ENCODE measurements around the gene NUMBL.

The NUMBL gene

DNA sequence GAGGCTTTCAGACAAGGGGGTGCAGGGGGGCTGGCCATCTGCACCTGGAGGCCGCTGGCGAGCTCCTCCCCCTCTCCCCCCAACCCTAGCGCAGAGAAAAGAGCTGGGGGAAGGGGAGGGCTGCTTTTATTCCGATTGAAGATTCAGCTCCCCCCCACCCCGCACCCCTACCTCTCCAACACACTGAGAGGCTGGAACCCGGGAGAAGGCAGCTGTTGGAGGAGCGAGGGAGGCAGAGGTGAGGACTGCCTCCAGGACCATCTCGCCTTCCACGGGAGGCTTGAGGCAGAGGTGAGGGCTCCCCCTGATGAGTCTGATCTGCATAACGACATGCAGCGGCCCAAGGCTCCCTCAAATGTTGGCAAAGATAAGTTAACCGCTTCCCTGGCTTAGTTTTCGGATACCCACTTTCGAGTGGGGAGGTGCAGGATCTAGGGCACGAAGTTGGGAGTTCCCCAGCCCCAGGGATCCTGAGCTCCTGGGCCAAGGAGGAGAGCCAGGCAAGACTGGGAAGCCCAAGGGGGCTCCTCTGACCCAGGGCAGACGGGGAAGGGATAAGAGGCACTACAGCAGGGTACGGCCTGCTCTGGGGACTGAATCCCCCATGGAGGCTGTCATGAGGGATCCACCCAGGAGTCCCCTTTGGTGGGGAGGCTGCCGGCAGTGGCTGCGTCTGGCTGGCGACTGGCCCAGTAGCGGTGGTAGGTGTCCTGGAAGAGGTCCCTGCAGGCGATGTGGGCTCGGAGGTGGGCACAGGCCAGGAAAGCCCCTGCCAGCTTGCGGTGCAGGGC, 1.2 kb upstream of the NUMBL start:
- DNase-seq: peak in 1 of 51 donors; percentile 63

DNA sequence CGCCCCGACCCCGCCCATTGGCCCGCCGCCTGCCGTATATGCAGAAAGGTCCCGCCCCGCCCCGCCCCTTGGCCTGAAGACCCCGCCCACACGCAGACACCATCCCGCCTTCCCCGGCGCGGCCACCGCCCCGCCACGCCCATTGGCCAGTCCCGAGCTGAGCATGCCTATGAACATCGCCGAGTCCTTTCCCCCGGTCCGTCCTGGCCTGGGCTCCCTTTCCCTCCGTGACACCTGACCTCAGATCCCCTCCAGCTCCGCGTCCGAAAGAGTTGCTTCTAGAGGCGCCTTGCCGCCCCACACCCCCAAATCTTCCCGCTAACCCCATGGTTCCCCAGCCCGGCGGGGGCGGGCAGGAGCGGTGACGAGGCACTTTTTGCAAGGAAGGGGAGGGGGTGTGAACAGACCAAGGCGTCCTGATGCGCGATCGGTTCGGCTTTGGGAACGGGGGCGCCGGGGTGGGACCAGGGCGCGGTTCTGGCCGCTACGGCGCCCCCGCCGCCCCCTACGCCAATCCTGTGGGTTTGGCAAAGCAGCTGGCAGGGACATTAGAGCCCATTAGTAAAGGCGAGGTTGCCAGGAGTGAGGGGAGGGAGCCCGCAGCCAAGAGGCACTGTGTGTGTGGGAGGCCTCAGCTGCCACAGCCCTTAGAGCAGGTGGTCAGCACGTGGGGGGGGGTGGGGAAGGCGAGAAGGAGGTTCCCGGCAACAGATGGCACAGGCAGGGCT, 406 bp upstream of the NUMBL start:
- peak; percentile 38 to 97 (median 86) for DNase-seq

DNA sequence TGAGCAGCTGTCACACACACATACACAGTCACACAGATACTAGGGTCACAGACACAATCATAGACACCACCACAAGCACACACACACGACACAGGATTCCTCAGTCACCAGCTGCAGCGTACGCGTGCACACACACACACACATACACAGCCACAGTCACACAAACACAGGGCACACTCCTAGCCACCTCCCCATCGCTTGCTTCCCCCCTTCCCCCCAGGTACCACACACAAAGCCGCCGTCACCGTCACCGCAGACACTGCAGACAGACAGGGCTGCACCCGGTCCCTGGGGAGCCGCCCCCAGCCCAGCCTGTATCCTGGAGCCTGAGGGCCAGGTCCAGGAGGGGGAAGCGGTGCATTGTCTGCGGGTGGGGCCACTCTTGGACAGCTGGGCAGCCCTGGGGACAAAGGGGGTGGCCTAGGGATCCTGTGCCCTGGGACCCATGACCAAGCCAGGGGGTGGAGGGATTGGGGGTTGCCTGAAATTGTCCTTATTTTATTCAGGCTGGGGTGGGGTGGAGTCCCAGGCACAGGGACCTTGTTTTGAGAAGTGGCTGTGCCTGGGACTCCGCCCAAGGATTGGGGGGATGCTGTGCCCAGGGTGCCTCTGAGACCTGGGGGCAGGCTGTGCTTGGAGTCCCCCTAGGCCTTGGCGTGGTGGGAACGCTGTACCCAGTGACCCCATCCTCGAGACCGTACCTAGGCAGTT, 957 bp downstream of the NUMBL start:
- peak in 2 of 51 donors; percentile 1 to 22 for DNase-seq

- peak in 1 of 51 donors; percentile 18 for DNase-seq
These were observed 1.5 kb downstream of the NUMBL start for GRCh38 chr19:40688987-40689338.

GRCh38 chr19:40688309-40688708, 2.1 kb downstream of the NUMBL start:
- DNase-seq: no peak

- DNase-seq: peak in 1 of 51 donors; percentile 44
These were observed 2.9 kb downstream of the NUMBL start for GRCh38 chr19:40687525-40688016.

GRCh38 chr19:40686882-40687524, 3.4 kb downstream of the NUMBL start:
- no peak for DNase-seq

GRCh38 chr19:40685563-40685962, 4.9 kb downstream of the NUMBL start:
- no peak for DNase-seq

DNA sequence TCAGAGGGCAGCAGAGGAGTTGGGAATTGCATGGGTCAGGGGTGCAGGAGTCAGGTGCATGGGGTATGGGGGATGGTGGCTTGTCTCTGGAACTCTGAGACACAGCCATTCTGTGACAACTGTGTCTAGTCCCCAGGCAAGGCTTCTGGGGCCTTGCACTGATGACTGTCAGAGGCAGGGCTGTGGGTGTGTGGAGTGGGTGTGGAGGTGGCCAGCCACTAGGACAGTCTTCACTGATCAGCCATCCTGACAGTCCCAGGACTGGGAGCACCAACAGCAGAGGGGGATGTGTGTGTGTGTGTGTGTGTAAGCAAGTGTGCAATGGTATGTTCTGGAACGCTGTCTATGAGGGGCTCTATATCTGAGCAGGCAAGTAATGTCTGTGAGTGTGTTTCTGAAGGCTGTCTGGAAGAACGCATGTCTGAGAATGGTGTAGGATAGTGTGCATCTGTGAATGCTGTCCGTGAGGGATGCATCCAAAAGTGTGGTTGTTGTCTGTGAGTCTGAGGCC, 5.4 kb downstream of the NUMBL start:
- DNase-seq: no peak

GRCh38 chr19:40684280-40684679, 6.2 kb downstream of the NUMBL start:
- no peak for DNase-seq

- no peak for DNase-seq
These were observed 7.0 kb downstream of the NUMBL start for GRCh38 chr19:40683437-40683836.

GRCh38 chr19:40682431-40682964, 8.0 kb downstream of the NUMBL start:
- no peak for DNase-seq

DNA sequence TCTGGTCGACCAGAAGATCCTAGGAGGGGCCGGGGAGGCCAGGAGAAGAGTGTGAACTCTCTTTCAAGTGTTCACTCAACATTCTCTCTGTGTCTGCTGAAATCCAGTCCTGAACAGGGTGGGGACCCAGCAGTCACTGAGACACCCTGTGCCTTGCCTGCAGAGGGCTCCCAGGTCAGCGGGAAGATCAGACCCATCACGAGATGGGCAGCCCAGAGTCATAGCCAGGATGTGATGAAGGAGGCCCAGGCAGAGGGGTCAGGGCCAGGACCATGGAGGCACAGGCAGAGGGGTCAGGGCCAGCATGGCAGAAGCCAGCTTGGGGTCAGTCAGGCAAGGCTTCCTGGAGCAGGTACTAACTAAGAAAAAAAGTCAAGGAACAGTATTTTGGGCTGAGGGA, 9.4 kb downstream of the NUMBL start:
- DNase-seq: no peak

GRCh38 chr19:40677156-40677555, 13.3 kb downstream of the NUMBL start:
- no peak for DNase-seq

DNA sequence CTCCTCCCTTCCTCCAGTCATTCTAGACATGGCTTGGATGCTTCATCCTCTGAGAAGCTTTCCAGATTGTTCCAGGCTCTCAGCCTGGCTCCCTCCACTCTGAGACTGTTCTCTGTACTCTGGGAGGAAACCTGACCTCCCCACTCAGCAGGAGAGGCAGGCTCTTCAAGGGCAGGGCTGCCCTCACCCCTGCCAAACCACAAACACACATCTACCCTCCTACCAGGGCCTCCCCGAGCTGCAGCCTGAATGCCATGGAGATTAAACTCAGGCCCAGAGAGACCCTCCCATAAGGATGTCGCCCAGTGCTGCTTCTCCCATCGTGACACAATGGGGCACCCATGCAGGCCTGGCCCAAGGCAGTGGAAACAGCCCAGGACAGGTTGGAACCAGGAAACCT, 16.2 kb downstream of the NUMBL start:
- no peak for DNase-seq

DNA sequence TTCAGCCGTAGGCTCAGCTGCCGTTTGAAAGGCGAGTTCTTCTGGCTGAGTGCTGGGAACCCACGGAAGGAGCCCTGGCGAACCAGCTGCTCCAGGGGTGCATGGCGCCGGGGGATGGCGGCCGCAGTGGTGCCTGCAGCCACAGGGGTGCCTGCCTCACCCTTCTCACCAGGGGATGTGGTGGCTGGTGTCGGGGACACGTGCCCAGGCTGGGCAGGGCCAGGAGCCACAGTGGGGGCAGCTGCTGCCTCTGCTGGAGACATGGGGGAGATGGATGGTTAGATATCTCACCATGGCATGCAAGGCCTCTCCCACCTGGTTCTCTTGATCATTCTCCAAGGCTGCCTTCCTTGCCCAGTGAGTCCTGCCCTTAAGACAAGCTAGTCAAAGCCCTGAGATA, 17.1 kb downstream of the NUMBL start:
- DNase-seq: no peak

DNA sequence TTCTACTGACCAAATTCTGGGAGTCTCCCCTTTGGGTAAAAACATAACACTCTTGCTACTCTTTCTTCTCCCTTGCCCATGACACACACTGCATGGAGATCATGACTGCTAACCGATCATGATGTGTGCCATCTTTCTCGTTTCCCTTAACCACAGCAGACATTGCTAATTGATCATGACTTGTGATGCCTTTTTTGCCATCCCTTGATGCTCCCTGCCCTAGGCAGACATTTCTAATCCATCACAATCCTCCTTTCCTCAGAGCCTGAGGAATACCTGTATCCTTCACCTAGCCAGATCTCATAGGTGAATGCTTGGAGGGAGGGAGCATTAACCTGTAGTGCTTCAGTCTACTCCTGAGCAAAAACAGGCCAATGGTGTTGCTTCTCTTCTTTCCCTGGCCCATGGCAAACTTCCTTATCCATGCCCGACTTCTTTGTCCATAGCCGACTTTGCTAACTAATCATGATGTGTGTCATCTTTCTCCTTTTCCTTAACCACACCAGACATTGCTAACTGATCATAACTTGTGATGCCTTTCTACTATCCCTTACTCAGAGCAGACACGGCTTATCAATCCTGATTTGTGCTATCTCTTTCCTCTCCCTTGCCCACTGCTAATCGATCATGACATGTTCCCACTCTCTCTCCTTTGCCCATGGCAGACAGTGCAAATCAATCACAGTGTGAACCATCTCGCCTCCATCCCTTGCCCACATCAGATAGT, 17.7 kb downstream of the NUMBL start:
- DNase-seq: no peak

GRCh38 chr19:40672038-40672437, 18.4 kb downstream of the NUMBL start:
- DNase-seq: no peak

- peak in 3 of 51 donors; percentile 17 to 62 (median 49) for DNase-seq
These were observed 19.0 kb downstream of the NUMBL start for GRCh38 chr19:40671404-40671803.

DNA sequence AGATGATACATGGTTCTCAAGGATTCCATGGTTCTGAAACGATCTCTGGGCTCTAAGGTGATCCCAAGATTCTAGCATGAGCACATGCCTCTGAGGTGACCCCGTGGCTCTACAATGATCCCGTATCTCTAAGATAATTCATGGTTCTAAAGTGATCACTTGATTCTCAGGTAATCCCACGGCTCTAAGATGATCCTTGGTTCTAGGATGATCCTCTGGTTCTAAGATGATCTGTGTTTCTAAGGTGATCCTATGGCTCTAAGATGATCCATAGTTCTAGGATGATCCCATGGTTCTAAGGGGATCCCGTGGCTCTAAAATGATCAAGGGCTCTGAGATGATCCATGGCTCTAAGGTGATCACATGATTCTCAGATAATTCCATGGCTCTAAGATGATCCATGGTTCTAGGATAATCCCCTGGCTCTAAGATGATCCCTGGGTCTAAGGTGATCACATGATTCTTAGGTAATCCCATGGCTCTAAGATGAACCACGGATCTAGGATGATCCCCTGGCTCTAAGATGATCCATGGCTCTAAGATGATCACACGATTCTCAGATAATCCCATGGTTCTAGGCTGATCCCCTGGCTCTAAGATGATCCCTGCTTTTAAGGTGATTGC, 21.3 kb downstream of the NUMBL start:
- DNase-seq: no peak
